MM.1S (cell line): ENCODE measurements around the gene CACNG4.

Experiments
- EZH2 ChIP-seq: fragments of 300-600 bp; sonication (generic); optimal IDR thresholded peaks from 2 replicates; pipeline ENCODE3; 2017; ENCODE audit warnings: low read depth, mild to moderate bottlenecking, antibody characterized with exemption, low read length, mixed read lengths
- TF ChIP-seq, protein P1 (sequence below): fragments of 300-600 bp; sonication (generic); IDR thresholded peaks from 2 replicates; pipeline ENCODE4 v1.5.1; 2016; ENCODE audit warnings: antibody characterized with exemption, low read length, mixed read lengths

DNA sequence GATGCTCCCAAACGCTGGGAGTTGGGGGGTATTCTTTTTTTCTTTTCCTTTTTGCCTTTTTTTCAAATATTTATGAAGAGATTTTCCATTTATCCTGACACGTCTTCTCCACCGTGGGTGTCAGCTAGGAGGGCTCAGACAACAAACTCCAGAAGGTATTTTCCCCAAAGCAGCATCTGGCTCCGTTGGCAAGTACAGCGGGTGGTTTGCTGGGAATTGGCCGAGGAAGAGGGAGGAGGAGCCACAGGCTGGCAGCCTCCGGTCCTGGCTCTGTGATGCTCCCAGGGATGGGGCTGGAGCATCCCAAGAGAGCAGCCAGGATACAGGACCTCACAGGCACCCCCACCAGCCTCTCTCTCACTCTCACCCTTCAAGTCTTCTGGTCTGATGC, 10.9 kb upstream of the CACNG4 start:
- TF ChIP-seq, protein P1, sequence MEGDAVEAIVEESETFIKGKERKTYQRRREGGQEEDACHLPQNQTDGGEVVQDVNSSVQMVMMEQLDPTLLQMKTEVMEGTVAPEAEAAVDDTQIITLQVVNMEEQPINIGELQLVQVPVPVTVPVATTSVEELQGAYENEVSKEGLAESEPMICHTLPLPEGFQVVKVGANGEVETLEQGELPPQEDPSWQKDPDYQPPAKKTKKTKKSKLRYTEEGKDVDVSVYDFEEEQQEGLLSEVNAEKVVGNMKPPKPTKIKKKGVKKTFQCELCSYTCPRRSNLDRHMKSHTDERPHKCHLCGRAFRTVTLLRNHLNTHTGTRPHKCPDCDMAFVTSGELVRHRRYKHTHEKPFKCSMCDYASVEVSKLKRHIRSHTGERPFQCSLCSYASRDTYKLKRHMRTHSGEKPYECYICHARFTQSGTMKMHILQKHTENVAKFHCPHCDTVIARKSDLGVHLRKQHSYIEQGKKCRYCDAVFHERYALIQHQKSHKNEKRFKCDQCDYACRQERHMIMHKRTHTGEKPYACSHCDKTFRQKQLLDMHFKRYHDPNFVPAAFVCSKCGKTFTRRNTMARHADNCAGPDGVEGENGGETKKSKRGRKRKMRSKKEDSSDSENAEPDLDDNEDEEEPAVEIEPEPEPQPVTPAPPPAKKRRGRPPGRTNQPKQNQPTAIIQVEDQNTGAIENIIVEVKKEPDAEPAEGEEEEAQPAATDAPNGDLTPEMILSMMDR, result no peak
- TF ChIP-seq EZH2, result no peak
